Measurements from ENCODE around the gene CHRNA9. TPM values are rescaled to one million over a fixed set of nuclear protein-coding genes. Genes with fewer than 3 reads are reported as not detected.

CHRNA9 gene
- total RNA-seq, 1 donor from 2014 or later = not detected

- no peak overlapping the region for H3K4me3 Mint-ChIP-seq
- H3K27ac Mint-ChIP-seq (ENCODE audit: unreplicated experiment) = no peak overlapping the region
- peaks cover 10% of the 10 kb centered on the region for H3K9me3 Mint-ChIP-seq
- TF ChIP-seq, protein P1, sequence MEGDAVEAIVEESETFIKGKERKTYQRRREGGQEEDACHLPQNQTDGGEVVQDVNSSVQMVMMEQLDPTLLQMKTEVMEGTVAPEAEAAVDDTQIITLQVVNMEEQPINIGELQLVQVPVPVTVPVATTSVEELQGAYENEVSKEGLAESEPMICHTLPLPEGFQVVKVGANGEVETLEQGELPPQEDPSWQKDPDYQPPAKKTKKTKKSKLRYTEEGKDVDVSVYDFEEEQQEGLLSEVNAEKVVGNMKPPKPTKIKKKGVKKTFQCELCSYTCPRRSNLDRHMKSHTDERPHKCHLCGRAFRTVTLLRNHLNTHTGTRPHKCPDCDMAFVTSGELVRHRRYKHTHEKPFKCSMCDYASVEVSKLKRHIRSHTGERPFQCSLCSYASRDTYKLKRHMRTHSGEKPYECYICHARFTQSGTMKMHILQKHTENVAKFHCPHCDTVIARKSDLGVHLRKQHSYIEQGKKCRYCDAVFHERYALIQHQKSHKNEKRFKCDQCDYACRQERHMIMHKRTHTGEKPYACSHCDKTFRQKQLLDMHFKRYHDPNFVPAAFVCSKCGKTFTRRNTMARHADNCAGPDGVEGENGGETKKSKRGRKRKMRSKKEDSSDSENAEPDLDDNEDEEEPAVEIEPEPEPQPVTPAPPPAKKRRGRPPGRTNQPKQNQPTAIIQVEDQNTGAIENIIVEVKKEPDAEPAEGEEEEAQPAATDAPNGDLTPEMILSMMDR (conservative IDR thresholded peaks at IDR 0.05) = no peak
- H3K36me3 Mint-ChIP-seq (ENCODE audit: low read depth) = no peaks in the 10 kb centered on the region
- no peaks in the 10 kb centered on the region for H3K4me1 Mint-ChIP-seq
- DNase-seq (ENCODE audit: low read depth, low spot score) = no peak
- H3K27me3 Mint-ChIP-seq (ENCODE audit: low read depth) = no peaks in the 10 kb centered on the region
These were observed 22.6 kb downstream of the CHRNA9 start for GRCh38 chr4:40357738-40358137.

DNA sequence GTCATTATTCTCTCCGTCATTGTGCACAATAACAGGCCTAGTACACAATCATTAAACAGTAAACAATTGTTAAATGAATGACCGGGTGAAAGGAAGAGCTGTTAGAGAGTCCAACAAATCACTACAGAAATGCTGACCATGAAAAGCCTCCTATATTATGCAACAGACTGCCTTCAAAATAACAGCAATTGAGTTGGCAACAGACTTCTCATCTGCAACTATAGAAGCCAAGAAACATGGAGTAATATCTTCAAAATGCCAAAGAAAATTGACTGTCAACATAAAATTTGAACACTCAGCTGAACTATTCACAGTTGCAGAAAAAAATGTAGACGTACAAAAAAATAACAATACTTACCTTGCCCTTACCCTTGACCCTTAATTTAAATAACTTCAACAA, 26.2 kb downstream of the CHRNA9 start:
- H3K4me1 Mint-ChIP-seq = no peaks in the 10 kb centered on the region
- H3K4me3 Mint-ChIP-seq = no peak overlapping the region
- no peaks in the 10 kb centered on the region for H3K36me3 Mint-ChIP-seq (ENCODE audit: low read depth)
- DNase-seq (ENCODE audit: low read depth, low spot score) = no peak
- peaks cover 10% of the 10 kb centered on the region for H3K9me3 Mint-ChIP-seq
- no peak overlapping the region for H3K27ac Mint-ChIP-seq (ENCODE audit: unreplicated experiment)
- no peaks in the 10 kb centered on the region for H3K27me3 Mint-ChIP-seq (ENCODE audit: low read depth)
- TF ChIP-seq, protein P1 (conservative IDR thresholded peaks at IDR 0.05) = no peak

DNA sequence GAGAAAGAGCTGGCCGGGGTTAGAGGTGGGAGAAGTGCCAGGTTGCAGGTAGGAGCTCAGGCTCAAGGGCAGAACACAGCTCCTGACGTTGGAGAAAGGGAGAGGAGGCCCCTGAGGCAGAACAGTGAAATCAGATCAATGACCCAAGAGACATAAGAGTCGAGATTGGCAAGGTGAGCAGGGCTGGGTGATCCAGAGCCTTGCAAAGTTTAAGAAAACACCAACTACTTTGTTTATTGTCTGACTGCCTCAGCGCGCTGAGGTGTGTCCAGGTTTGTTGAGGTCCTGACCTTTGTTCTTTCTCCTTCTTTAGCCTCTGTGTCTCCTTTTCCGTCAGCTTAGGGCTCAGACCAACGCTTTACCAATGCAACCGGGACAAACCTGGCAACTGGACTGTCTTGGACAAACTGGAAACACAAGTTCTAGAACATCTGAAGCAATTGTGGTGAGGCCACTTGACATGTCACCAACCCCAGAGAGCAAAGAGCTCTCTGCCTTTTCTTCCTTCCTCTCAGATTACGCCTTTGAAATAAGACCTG, 28.3 kb downstream of the CHRNA9 start:
- no peaks in the 10 kb centered on the region for H3K27me3 Mint-ChIP-seq (ENCODE audit: low read depth)
- H3K4me3 Mint-ChIP-seq = no peak overlapping the region
- no peak for DNase-seq (ENCODE audit: low read depth, low spot score)
- H3K9me3 Mint-ChIP-seq = peaks cover 10% of the 10 kb centered on the region
- TF ChIP-seq, protein P1 (conservative IDR thresholded peaks at IDR 0.05) = no peak
- H3K4me1 Mint-ChIP-seq = no peaks in the 10 kb centered on the region
- H3K27ac Mint-ChIP-seq (ENCODE audit: unreplicated experiment) = peak overlapping the region; percentile 52
- H3K36me3 Mint-ChIP-seq (ENCODE audit: low read depth) = no peaks in the 10 kb centered on the region

GRCh38 chr4:40363945-40364344, 28.8 kb downstream of the CHRNA9 start:
- H3K36me3 Mint-ChIP-seq (ENCODE audit: low read depth) = no peaks in the 10 kb centered on the region
- no peaks in the 10 kb centered on the region for H3K27me3 Mint-ChIP-seq (ENCODE audit: low read depth)

GRCh38 chr4:40365766-40366165, 30.6 kb downstream of the CHRNA9 start:
- TF ChIP-seq, protein P1 (conservative IDR thresholded peaks at IDR 0.05) = no peak
- H3K4me1 Mint-ChIP-seq = no peaks in the 10 kb centered on the region
- DNase-seq (ENCODE audit: low read depth, low spot score) = no peak
- H3K27me3 Mint-ChIP-seq (ENCODE audit: low read depth) = no peaks in the 10 kb centered on the region
- no peaks in the 10 kb centered on the region for H3K36me3 Mint-ChIP-seq (ENCODE audit: low read depth)
- no peak overlapping the region for H3K27ac Mint-ChIP-seq (ENCODE audit: unreplicated experiment)
- H3K9me3 Mint-ChIP-seq = peaks cover 6% of the 10 kb centered on the region
- H3K4me3 Mint-ChIP-seq = no peak overlapping the region

More at GRCh38 chr4:40363945-40364344, 28.8 kb downstream of the CHRNA9 start:
- H3K4me1 Mint-ChIP-seq = no peaks in the 10 kb centered on the region
- H3K4me3 Mint-ChIP-seq = no peak overlapping the region
- peaks cover 10% of the 10 kb centered on the region for H3K9me3 Mint-ChIP-seq
- no peak overlapping the region for H3K27ac Mint-ChIP-seq (ENCODE audit: unreplicated experiment)
- DNase-seq (ENCODE audit: low read depth, low spot score) = no peak
- TF ChIP-seq, protein P1 (conservative IDR thresholded peaks at IDR 0.05) = no peak

Measured in neural crest cell (in vitro differentiated cells).